ENCODE measurements around the gene TMEM218. TPM values are rescaled to one million over a fixed set of nuclear protein-coding genes. Genes with fewer than 3 reads are reported as not detected.

The TMEM218 gene
- total and polyA plus RNA-seq, 2 donors (not counting 1 experiment from before 2014, with no cell fraction given), result 20.7 to 31.7 TPM

DNA sequence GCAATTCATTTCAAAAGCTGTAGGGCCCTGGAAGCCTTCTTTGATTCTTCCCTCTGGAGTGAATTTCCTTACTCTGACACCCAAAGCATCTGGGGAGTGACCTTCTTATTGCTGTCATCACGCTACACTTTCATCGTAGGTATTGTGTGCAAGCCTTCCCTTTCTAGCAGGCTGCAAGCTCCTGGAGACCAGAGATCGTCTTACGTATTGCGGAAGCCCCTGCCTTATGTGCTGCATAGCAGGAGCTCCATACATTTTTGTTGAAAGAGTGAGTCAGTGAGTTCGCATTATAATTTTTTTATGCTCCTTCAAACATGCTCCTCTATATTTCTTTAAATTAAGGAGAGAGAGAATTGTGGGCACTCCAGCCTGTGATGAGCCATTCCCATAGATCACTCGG lies 21.2 kb upstream of the TMEM218 start:
- H3K9me3 ChIP-seq (ENCODE audit: control extremely low read depth in 1 of 3, control insufficient read depth in 2 of 3, insufficient read depth in 1 of 3, low read length in 2 of 3), result no peaks in the 10 kb centered on the region
- no peaks in the 10 kb centered on the region for H3K79me2 ChIP-seq (ENCODE audit: control insufficient read depth, insufficient read depth, low read length)
- TF ChIP-seq EZH2 (IDR thresholded peaks at IDR 0.05; ENCODE audit: borderline replicate concordance, insufficient read depth, low read depth, low read length, poor library complexity, severe bottlenecking), result no peak
- TF ChIP-seq, protein P1, sequence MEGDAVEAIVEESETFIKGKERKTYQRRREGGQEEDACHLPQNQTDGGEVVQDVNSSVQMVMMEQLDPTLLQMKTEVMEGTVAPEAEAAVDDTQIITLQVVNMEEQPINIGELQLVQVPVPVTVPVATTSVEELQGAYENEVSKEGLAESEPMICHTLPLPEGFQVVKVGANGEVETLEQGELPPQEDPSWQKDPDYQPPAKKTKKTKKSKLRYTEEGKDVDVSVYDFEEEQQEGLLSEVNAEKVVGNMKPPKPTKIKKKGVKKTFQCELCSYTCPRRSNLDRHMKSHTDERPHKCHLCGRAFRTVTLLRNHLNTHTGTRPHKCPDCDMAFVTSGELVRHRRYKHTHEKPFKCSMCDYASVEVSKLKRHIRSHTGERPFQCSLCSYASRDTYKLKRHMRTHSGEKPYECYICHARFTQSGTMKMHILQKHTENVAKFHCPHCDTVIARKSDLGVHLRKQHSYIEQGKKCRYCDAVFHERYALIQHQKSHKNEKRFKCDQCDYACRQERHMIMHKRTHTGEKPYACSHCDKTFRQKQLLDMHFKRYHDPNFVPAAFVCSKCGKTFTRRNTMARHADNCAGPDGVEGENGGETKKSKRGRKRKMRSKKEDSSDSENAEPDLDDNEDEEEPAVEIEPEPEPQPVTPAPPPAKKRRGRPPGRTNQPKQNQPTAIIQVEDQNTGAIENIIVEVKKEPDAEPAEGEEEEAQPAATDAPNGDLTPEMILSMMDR (IDR thresholded peaks at IDR 0.05), result no peak
- H3K27ac ChIP-seq (ENCODE audit: low read length in 2 of 2), result no peak overlapping the region
- no peaks in the 10 kb centered on the region for H3K4me1 Mint-ChIP-seq
- no peak overlapping the region for H3K9ac ChIP-seq (ENCODE audit: low read length)
- ATAC-seq (ENCODE audit: low read depth) (no peak), DNase-seq (no peak)
- H3K9me3 Mint-ChIP-seq (ENCODE audit: insufficient read depth), result no peaks in the 10 kb centered on the region
- H3K27ac Mint-ChIP-seq, result no peak overlapping the region
- intact Hi-C loops (cut with micrococcal nuclease), result no loop called here
- 93% methylated on average over 2 of the region's 7 CpGs for WGBS (ENCODE audit: insufficient coverage)
- ChIA-PET CTCF (interaction anchor here (1.5 to 1.8 kb wide), 2 partner anchors 9 to 69 kb away, joined by 3 to 6 read pairs; partner anchors contain the start of gene SLC37A2), POLR2A (no interaction called here)
- no peak overlapping the region for H3K4me2 ChIP-seq (replicated peaks; ENCODE audit: low read depth, low read length, poor library complexity, severe bottlenecking)
- H3K27me3 Mint-ChIP-seq, result peaks cover 63% of the 10 kb centered on the region
- H3K27me3 ChIP-seq (replicated peaks in 1 of 4; ENCODE audit: control extremely low read depth in 1 of 4, control insufficient read depth in 3 of 4, insufficient read depth in 4 of 4, low read length in 3 of 4), result peaks cover 0 to 21% (median 9%) of the 10 kb centered on the region in 4 experiments
- H3K4me3 Mint-ChIP-seq, result no peak overlapping the region
- H3K36me3 ChIP-seq (replicated peaks in 1 of 2; ENCODE audit: control extremely low read depth in 1 of 2, control insufficient read depth in 1 of 2, extremely low read depth in 1 of 2, insufficient read depth in 2 of 2, low read length in 1 of 2), result no peaks in the 10 kb centered on the region
- H4K20me1 ChIP-seq (ENCODE audit: control insufficient read depth, insufficient read depth, low read length, poor library complexity, severe bottlenecking), result no peaks in the 10 kb centered on the region
- no peak overlapping the region for H3K4me3 ChIP-seq (ENCODE audit: control extremely low read depth in 1 of 5, extremely low read depth in 1 of 5, insufficient read depth in 1 of 5, low read depth in 2 of 5, low read length in 4 of 5)
- H2AFZ ChIP-seq (ENCODE audit: insufficient read depth, low read depth, low read length, poor library complexity, severe bottlenecking), result no peak overlapping the region
- H3K4me1 ChIP-seq (ENCODE audit: control insufficient read depth in 2 of 2, insufficient read depth in 2 of 2, low read length in 2 of 2), result no peaks in the 10 kb centered on the region

DNA sequence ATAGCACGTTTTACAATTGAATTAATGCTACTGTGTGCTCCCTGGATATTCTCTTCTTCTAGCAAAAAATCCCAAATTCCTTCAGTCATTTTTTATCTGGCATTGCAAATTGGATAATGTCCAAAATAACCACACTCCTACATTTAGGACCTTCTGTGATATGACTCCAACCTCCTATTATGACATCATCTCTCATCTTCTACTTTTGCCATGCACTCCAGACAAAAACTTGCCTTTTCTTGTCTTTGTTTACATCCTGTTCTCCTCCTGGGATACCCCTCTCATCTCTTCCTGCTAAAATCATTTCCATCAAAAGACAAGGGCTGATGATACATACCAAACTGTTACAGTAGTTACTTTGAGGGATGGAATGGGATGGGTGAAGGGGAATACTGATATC lies 20.6 kb upstream of the TMEM218 start:
- Histone ChIP-seq H3K9me3 (ENCODE audit: control extremely low read depth in 1 of 3, control insufficient read depth in 2 of 3, insufficient read depth in 1 of 3, low read length in 2 of 3) (no peaks in the 10 kb centered on the region), H3K4me3 (ENCODE audit: control extremely low read depth in 1 of 5, extremely low read depth in 1 of 5, insufficient read depth in 1 of 5, low read depth in 2 of 5, low read length in 4 of 5) (no peak overlapping the region), H3K9ac (ENCODE audit: low read length) (no peak overlapping the region), H3K27me3 (replicated peaks in 1 of 4; ENCODE audit: control extremely low read depth in 1 of 4, control insufficient read depth in 3 of 4, insufficient read depth in 4 of 4, low read length in 3 of 4) (peaks cover 0 to 25% (median 9%) of the 10 kb centered on the region in 4 experiments), H3K79me2 (ENCODE audit: control insufficient read depth, insufficient read depth, low read length) (no peaks in the 10 kb centered on the region), H4K20me1 (ENCODE audit: control insufficient read depth, insufficient read depth, low read length, poor library complexity, severe bottlenecking) (no peaks in the 10 kb centered on the region), H3K27ac (ENCODE audit: low read length in 2 of 2) (no peak overlapping the region), H3K4me1 (ENCODE audit: control insufficient read depth in 2 of 2, insufficient read depth in 2 of 2, low read length in 2 of 2) (no peaks in the 10 kb centered on the region), H3K4me2 (replicated peaks; ENCODE audit: low read depth, low read length, poor library complexity, severe bottlenecking) (no peak overlapping the region), H2AFZ (ENCODE audit: insufficient read depth, low read depth, low read length, poor library complexity, severe bottlenecking) (no peak overlapping the region), H3K36me3 (replicated peaks in 1 of 2; ENCODE audit: control extremely low read depth in 1 of 2, control insufficient read depth in 1 of 2, extremely low read depth in 1 of 2, insufficient read depth in 2 of 2, low read length in 1 of 2) (no peaks in the 10 kb centered on the region)
- Mint-ChIP-seq H3K4me3 (no peak overlapping the region), H3K9me3 (ENCODE audit: insufficient read depth) (no peaks in the 10 kb centered on the region), H3K4me1 (no peaks in the 10 kb centered on the region), H3K27ac (no peak overlapping the region), H3K27me3 (peaks cover 68% of the 10 kb centered on the region)
- TF ChIP-seq, protein P1 (IDR thresholded peaks at IDR 0.05), result no peak
- no peak for TF ChIP-seq EZH2 (IDR thresholded peaks at IDR 0.05; ENCODE audit: borderline replicate concordance, insufficient read depth, low read depth, low read length, poor library complexity, severe bottlenecking)
- DNase-seq (no peak), ATAC-seq (ENCODE audit: low read depth) (no peak)
- 83% methylated on average over 1 of the region's 1 CpG for WGBS (ENCODE audit: insufficient coverage)
- POLR2A ChIA-PET, result no interaction called here
- intact Hi-C loops (cut with micrococcal nuclease), result no loop called here
- CTCF ChIA-PET, result interaction anchor here (1.5 to 1.8 kb wide), 2 partner anchors 9 to 68 kb away, joined by 3 to 6 read pairs; partner anchors contain the start of gene SLC37A2

Data from B cell (primary cell).